ENCODE results near the gene HES5.

The HES5 gene

GRCh38 chr1:2530513-2531361 lies 674 bp upstream of the HES5 start:
- H3K27me3 ChIP-seq (ENCODE audit: control insufficient read depth, insufficient read depth, low read length, poor library complexity, severe bottlenecking) = peaks cover 91% of the 10 kb centered on the region
- no peaks in the 10 kb centered on the region for H3K9me3 ChIP-seq (ENCODE audit: control insufficient read depth, low read length)
- no peaks in the 10 kb centered on the region for H3K36me3 ChIP-seq (ENCODE audit: control insufficient read depth, insufficient read depth, low read length)
- peaks cover 61% of the 10 kb centered on the region for H3K4me1 ChIP-seq (ENCODE audit: control insufficient read depth, insufficient read depth, low read length)
- no peak overlapping the region for H3K4me3 ChIP-seq (ENCODE audit: insufficient read depth, low read depth, low read length)
- no peak overlapping the region for H3K27ac ChIP-seq (ENCODE audit: insufficient read depth, low read depth, low read length, poor library complexity, severe bottlenecking)
- WGBS, 2 experiments = 39 to 40% methylated on average over 27 to 29 of the region's 30 CpGs

GRCh38 chr1:2528966-2529783 lies 888 bp downstream of the HES5 start:
- H3K27ac ChIP-seq (ENCODE audit: insufficient read depth, low read depth, low read length, poor library complexity, severe bottlenecking) = no peak overlapping the region
- H3K27me3 ChIP-seq (ENCODE audit: control insufficient read depth, insufficient read depth, low read length, poor library complexity, severe bottlenecking) = peaks cover 76% of the 10 kb centered on the region
- no peaks in the 10 kb centered on the region for H3K36me3 ChIP-seq (ENCODE audit: control insufficient read depth, insufficient read depth, low read length)
- H3K4me3 ChIP-seq (ENCODE audit: insufficient read depth, low read depth, low read length) = peak overlapping the region; percentile 52
- 1 to 2% methylated on average over 84 of the region's 84 CpGs for WGBS, 2 experiments
- peaks cover 57% of the 10 kb centered on the region for H3K4me1 ChIP-seq (ENCODE audit: control insufficient read depth, insufficient read depth, low read length)
- H3K9me3 ChIP-seq (ENCODE audit: control insufficient read depth, low read length) = no peaks in the 10 kb centered on the region

GRCh38 chr1:2528611-2528965 lies 1.5 kb downstream of the HES5 start:
- peaks cover 52% of the 10 kb centered on the region for H3K4me1 ChIP-seq (ENCODE audit: control insufficient read depth, insufficient read depth, low read length)
- H3K27me3 ChIP-seq (ENCODE audit: control insufficient read depth, insufficient read depth, low read length, poor library complexity, severe bottlenecking) = peaks cover 70% of the 10 kb centered on the region
- H3K4me3 ChIP-seq (ENCODE audit: insufficient read depth, low read depth, low read length) = peak overlapping the region; percentile 52
- no peak overlapping the region for H3K27ac ChIP-seq (ENCODE audit: insufficient read depth, low read depth, low read length, poor library complexity, severe bottlenecking)
- no peaks in the 10 kb centered on the region for H3K9me3 ChIP-seq (ENCODE audit: control insufficient read depth, low read length)
- WGBS, 2 experiments = 49 to 50% methylated on average over 10 of the region's 10 CpGs
- H3K36me3 ChIP-seq (ENCODE audit: control insufficient read depth, insufficient read depth, low read length) = no peaks in the 10 kb centered on the region

- peaks cover 46% of the 10 kb centered on the region for H3K4me1 ChIP-seq (ENCODE audit: control insufficient read depth, insufficient read depth, low read length)
- no peaks in the 10 kb centered on the region for H3K36me3 ChIP-seq (ENCODE audit: control insufficient read depth, insufficient read depth, low read length)
- peaks cover 64% of the 10 kb centered on the region for H3K27me3 ChIP-seq (ENCODE audit: control insufficient read depth, insufficient read depth, low read length, poor library complexity, severe bottlenecking)
- H3K4me3 ChIP-seq (ENCODE audit: insufficient read depth, low read depth, low read length) = peak overlapping the region; percentile 52
- no peaks in the 10 kb centered on the region for H3K9me3 ChIP-seq (ENCODE audit: control insufficient read depth, low read length)
- 86 to 87% methylated on average over 12 of the region's 12 CpGs for WGBS, 2 experiments
- H3K27ac ChIP-seq (ENCODE audit: insufficient read depth, low read depth, low read length, poor library complexity, severe bottlenecking) = no peak overlapping the region
These were observed 2.0 kb downstream of the HES5 start for GRCh38 chr1:2528016-2528415.

DNA sequence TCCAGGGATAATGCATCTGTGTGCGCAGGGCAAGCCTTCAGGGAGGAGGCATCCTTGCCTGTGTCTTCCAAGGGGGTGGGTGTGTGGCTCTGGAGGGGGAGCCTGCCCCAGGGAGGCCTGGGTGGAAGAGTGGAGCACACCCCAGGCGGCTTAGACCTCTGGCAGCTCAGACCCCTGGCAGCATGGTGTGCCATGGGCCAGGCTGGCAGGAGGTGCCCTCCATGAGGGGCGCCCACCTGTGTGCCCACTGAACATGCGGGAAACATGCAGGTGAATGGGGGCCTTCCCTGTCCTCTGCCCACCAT lies 2.6 kb downstream of the HES5 start:
- peak overlapping the region; percentile 52 for H3K4me3 ChIP-seq (ENCODE audit: insufficient read depth, low read depth, low read length)

DNA sequence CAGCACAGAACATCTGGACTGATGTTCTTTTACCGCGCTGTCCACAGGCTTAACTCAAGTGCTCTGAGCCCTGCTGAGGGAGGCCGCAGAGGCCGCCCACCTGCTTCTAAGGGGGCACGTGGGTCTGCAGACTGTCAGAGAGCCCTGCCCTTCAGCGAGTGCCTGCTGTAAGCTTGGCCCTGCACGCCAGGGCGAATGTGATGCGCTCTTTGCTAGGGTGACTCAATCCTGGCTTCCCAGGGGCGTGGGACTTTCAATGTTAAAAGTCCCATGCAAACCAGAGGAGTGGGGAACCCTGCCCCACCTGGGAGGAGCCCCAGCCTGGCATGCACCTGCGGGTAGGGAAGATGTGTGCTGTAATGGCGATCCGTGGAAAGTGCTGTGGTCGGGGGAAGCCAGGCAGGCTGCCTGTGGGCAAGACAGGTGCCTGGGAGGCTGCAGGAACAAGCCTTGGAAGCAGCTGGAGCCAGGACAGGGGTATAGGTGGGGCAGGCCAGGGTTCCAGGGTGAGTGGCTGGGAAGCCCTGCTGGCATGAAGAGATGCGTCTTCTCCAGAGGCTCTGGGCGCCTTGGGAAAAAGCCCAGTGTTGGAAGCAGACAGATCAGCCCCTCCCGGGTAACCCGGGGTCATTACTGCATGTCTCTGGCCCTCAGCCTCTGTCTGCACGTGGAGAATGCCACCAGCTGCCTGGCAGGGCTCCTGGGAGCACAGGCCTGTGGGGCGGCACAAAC lies 3.1 kb downstream of the HES5 start:
- H3K4me3 ChIP-seq (ENCODE audit: insufficient read depth, low read depth, low read length) = peak overlapping the region; percentile 96
- no peaks in the 10 kb centered on the region for H3K36me3 ChIP-seq (ENCODE audit: control insufficient read depth, insufficient read depth, low read length)
- 32 to 35% methylated on average over 20 of the region's 20 CpGs for WGBS, 2 experiments
- no peaks in the 10 kb centered on the region for H3K9me3 ChIP-seq (ENCODE audit: control insufficient read depth, low read length)
- H3K27ac ChIP-seq (ENCODE audit: insufficient read depth, low read depth, low read length, poor library complexity, severe bottlenecking) = no peak overlapping the region
- H3K4me1 ChIP-seq (ENCODE audit: control insufficient read depth, insufficient read depth, low read length) = peaks cover 46% of the 10 kb centered on the region
- H3K27me3 ChIP-seq (ENCODE audit: control insufficient read depth, insufficient read depth, low read length, poor library complexity, severe bottlenecking) = peaks cover 54% of the 10 kb centered on the region

More for the DNA sequence above, 2.6 kb downstream of the HES5 start:
- H3K4me1 ChIP-seq (ENCODE audit: control insufficient read depth, insufficient read depth, low read length) = peaks cover 46% of the 10 kb centered on the region
- no peak overlapping the region for H3K27ac ChIP-seq (ENCODE audit: insufficient read depth, low read depth, low read length, poor library complexity, severe bottlenecking)
- peaks cover 59% of the 10 kb centered on the region for H3K27me3 ChIP-seq (ENCODE audit: control insufficient read depth, insufficient read depth, low read length, poor library complexity, severe bottlenecking)
- H3K36me3 ChIP-seq (ENCODE audit: control insufficient read depth, insufficient read depth, low read length) = no peaks in the 10 kb centered on the region
- H3K9me3 ChIP-seq (ENCODE audit: control insufficient read depth, low read length) = no peaks in the 10 kb centered on the region
- 92 to 95% methylated on average over 4 of the region's 4 CpGs for WGBS, 2 experiments

GRCh38 chr1:2525920-2526823 lies 3.9 kb downstream of the HES5 start, which contains the start of gene PANK4:
PANK4 (minus strand) TSS chr1:2526596; CDS start chr1:2526587, 9 bp downstream.
- Histone ChIP-seq H3K36me3 (ENCODE audit: control insufficient read depth, insufficient read depth, low read length) (peaks cover 3% of the 10 kb centered on the region), H3K4me3 (ENCODE audit: insufficient read depth, low read depth, low read length) (peak within 1 kb of the TSS; percentile 96), H3K27ac (ENCODE audit: insufficient read depth, low read depth, low read length, poor library complexity, severe bottlenecking) (peak within 1 kb of the TSS; percentile 67), H3K4me1 (ENCODE audit: control insufficient read depth, insufficient read depth, low read length) (peaks cover 41% of the 10 kb centered on the region), H3K27me3 (ENCODE audit: control insufficient read depth, insufficient read depth, low read length, poor library complexity, severe bottlenecking) (peaks cover 46% of the 10 kb centered on the region), H3K9me3 (ENCODE audit: control insufficient read depth, low read length) (no peaks in the 10 kb centered on the region)
- WGBS, 2 experiments = 0% methylated on average over 107 of the region's 107 CpGs

DNA sequence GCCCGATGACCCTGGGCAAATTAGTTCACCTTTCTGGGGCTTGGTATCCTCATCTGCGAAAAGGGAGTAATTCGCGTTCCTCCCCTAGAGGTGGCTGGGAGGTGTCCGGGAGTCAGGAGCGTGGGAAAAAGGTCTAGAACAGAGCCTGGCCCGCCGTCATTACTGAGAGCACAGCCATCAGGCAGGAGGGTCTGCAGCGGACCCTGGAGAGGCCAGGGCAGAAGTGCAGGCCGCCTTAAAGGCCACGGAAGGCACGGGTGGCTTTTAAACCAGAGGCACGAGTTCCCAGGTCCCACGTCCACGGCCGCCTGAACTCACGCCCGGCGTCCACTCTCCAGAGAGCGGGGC lies 4.5 kb downstream of the HES5 start:
- H3K4me1 ChIP-seq (ENCODE audit: control insufficient read depth, insufficient read depth, low read length) = peaks cover 35% of the 10 kb centered on the region
- H3K27me3 ChIP-seq (ENCODE audit: control insufficient read depth, insufficient read depth, low read length, poor library complexity, severe bottlenecking) = peaks cover 40% of the 10 kb centered on the region
- H3K36me3 ChIP-seq (ENCODE audit: control insufficient read depth, insufficient read depth, low read length) = peaks cover 9% of the 10 kb centered on the region
- no peak overlapping the region for H3K27ac ChIP-seq (ENCODE audit: insufficient read depth, low read depth, low read length, poor library complexity, severe bottlenecking)
- WGBS, 2 experiments = 8 to 9% methylated on average over 20 of the region's 20 CpGs
- no peaks in the 10 kb centered on the region for H3K9me3 ChIP-seq (ENCODE audit: control insufficient read depth, low read length)
- H3K4me3 ChIP-seq (ENCODE audit: insufficient read depth, low read depth, low read length) = peak overlapping the region; percentile 96

DNA sequence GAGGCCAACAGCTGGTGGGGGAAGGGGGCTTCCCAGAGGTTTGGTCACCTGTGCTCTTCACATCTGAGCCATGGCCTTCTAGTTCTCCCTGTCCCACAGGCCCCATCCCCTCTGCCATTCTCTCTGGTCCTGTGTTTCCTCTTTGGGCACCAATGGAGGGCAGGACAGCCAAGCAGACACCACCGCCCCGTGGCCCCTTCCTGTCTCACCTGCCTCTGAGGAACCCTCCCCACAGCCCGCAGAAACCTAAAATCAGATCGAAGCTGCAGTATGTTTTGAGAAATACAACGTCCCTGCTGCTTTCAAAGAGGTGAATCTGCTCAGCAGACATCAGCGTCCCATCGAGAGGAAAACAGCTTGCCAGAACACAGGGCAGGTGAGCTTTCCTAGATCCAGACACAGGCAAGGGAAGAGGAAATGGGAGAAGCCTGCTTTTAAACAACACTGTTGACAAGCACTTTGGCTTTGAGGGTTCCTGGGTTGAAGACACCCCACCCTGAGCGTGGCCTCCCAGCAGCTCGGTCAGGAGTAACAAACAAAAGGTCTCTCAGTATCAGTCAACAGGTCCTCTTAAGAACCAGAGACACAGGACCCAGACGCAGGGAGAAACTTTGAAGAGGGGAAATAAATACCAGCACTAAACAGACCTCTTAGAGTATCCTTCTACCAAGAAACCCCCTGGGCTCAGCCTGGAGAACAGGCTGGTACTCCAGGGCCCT lies 6.0 kb downstream of the HES5 start:
- 91 to 95% methylated on average over 10 of the region's 10 CpGs for WGBS, 2 experiments
- peaks cover 25% of the 10 kb centered on the region for H3K27me3 ChIP-seq (ENCODE audit: control insufficient read depth, insufficient read depth, low read length, poor library complexity, severe bottlenecking)
- H3K4me1 ChIP-seq (ENCODE audit: control insufficient read depth, insufficient read depth, low read length) = peaks cover 31% of the 10 kb centered on the region
- no peak overlapping the region for H3K4me3 ChIP-seq (ENCODE audit: insufficient read depth, low read depth, low read length)
- H3K9me3 ChIP-seq (ENCODE audit: control insufficient read depth, low read length) = no peaks in the 10 kb centered on the region
- peaks cover 24% of the 10 kb centered on the region for H3K36me3 ChIP-seq (ENCODE audit: control insufficient read depth, insufficient read depth, low read length)
- H3K27ac ChIP-seq (ENCODE audit: insufficient read depth, low read depth, low read length, poor library complexity, severe bottlenecking) = no peak overlapping the region
